ENCODE measurements around the gene RABGAP1L.

DNA sequence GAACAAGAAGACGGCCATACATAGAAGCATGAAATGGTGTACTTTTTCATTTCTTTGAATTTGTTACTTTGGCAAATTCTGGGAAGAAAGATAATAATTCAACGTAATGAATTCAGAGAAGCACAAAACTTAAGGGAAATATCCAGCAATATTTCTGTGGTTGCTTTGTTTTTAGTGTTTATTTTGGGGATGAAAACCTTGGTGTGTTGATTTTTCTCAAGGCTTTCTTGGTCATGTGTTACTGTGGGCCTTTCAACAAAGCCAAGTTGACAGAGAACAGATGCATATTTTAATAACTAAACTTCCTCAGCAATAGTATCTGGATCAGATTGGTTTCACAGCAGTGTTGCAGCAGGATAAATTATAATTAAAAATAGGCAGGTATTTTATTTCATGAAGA is 561.9 kb downstream of the RABGAP1L start:
- TF ChIP-seq, protein P1, sequence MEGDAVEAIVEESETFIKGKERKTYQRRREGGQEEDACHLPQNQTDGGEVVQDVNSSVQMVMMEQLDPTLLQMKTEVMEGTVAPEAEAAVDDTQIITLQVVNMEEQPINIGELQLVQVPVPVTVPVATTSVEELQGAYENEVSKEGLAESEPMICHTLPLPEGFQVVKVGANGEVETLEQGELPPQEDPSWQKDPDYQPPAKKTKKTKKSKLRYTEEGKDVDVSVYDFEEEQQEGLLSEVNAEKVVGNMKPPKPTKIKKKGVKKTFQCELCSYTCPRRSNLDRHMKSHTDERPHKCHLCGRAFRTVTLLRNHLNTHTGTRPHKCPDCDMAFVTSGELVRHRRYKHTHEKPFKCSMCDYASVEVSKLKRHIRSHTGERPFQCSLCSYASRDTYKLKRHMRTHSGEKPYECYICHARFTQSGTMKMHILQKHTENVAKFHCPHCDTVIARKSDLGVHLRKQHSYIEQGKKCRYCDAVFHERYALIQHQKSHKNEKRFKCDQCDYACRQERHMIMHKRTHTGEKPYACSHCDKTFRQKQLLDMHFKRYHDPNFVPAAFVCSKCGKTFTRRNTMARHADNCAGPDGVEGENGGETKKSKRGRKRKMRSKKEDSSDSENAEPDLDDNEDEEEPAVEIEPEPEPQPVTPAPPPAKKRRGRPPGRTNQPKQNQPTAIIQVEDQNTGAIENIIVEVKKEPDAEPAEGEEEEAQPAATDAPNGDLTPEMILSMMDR (IDR thresholded peaks at IDR 0.05), result no peak
- TF ChIP-seq EP300 (IDR thresholded peaks at IDR 0.05), result no peak
